Transverse colon (tissue), 4 donors: Measurements from ENCODE around the gene HAND2.

Experiments
- CTCF ChIP-seq, 5 experiments: fragments of 200-600 bp in 3 of 5; fragments of 450-650 bp in 2 of 5; sonication (generic) in 3 of 5; IDR thresholded peaks; 1 replicate in 2 of 5; 2 replicates in 3 of 5; pipeline ENCODE4 v1.5.1; 2016 to 2017; ENCODE audit warnings: antibody characterized with exemption in 5 of 5, inconsistent platforms in 3 of 5, mild to moderate bottlenecking in 2 of 5, moderate library complexity in 1 of 5
- POLR2A ChIP-seq: fragments of 450-650 bp; IDR thresholded peaks from one replicate; pipeline ENCODE4 v1.6.1; 2016; ENCODE audit warnings: antibody characterized with exemption, mild to moderate bottlenecking, moderate library complexity
- POLR2AphosphoS5 ChIP-seq, 3 donors: sonication (generic); formaldehyde crosslinking; IDR thresholded peaks; one replicate each; pipeline ENCODE4 v1.6.1; 2016; ENCODE audit warnings: antibody characterized with exemption in 3 of 3

- TF ChIP-seq CTCF (IDR thresholded peaks at IDR 0.05) (no peak), POLR2A (no peak), POLR2AphosphoS5 (IDR thresholded peaks at IDR 0.05) (no peak)
Observed at GRCh38 chr4:173517781-173518424, 12.1 kb downstream of the HAND2 start.
